SU-DHL-6 (cell line): Measurements from ENCODE around the gene MYOM3.

Experiments used
- H2AFZ ChIP-seq: fragments of 200-600 bp; sonication (generic); 2 replicates; pipeline ENCODE4 v1.6.1; 2014; ENCODE audit warnings: low read depth, mild to moderate bottlenecking, moderate library complexity, mixed read lengths, antibody characterized with exemption, low read length; ENCODE audit not compliant: severe bottlenecking
- H3F3A ChIP-seq: fragments of 200-600 bp; shearing (Covaris generic); 2 replicates; pipeline ENCODE4 v1.6.0; 2016; ENCODE audit warnings: antibody characterized with exemption, mild to moderate bottlenecking; ENCODE audit not compliant: insufficient read depth
- H3K27ac ChIP-seq: fragments of 200-600 bp; sonication (generic); 2 replicates; pipeline ENCODE4 v1.5.1; 2016; ENCODE audit warnings: low read depth, mild to moderate bottlenecking, low read length, moderate library complexity, mixed read lengths
- H3K27me3 ChIP-seq: fragments of 200-600 bp; sonication (generic), shearing (Covaris generic); 2 replicates; pipeline ENCODE4 v1.6.0; 2014; ENCODE audit warnings: mild to moderate bottlenecking, low read length
- H3K36me3 ChIP-seq: fragments of 200-600 bp; sonication (generic); 2 replicates; pipeline ENCODE4 v1.6.1; 2014; ENCODE audit warnings: mild to moderate bottlenecking, low read length, mixed read lengths
- H3K4me2 ChIP-seq: fragments of 300-600, 200-600 bp; shearing (Covaris generic), sonication (generic); 2 replicates; pipeline ENCODE4 v1.6.0; 2014; ENCODE audit warnings: low read length, low read depth, mild to moderate bottlenecking; ENCODE audit not compliant: poor library complexity, severe bottlenecking
- H3K4me3 ChIP-seq: fragments of 200-600 bp; sonication (generic); 2 replicates; pipeline ENCODE4 v1.5.1; 2014; ENCODE audit warnings: antibody characterized with exemption, low read length, mild to moderate bottlenecking, mixed read lengths; ENCODE audit not compliant: insufficient read depth, poor library complexity, severe bottlenecking
- H3K79me2 ChIP-seq: fragments of 200-600 bp; sonication (generic); 2 replicates; pipeline ENCODE4 v1.6.1; 2014; ENCODE audit warnings: mild to moderate bottlenecking, low read length, moderate library complexity; ENCODE audit not compliant: insufficient read depth
- H3K9ac ChIP-seq: fragments of 200-600 bp; sonication (generic); 2 replicates; pipeline ENCODE4 v1.7.0; 2014; ENCODE audit warnings: mild to moderate bottlenecking, low read length
- H3K9me2 ChIP-seq: fragments of 200-600 bp; sonication (generic); replicated peaks from 2 replicates; pipeline ENCODE4 v1.6.1; 2014; ENCODE audit warnings: low read length; ENCODE audit not compliant: insufficient read depth
- H3K9me3 ChIP-seq: fragments of 200-600 bp; sonication (generic); 2 replicates; pipeline ENCODE4 v1.6.1; 2014; ENCODE audit warnings: low read length, mixed read lengths; ENCODE audit not compliant: insufficient read depth
- H4K20me1 ChIP-seq: fragments of 200-600 bp; sonication (generic); 2 replicates; pipeline ENCODE4 v1.6.1; 2014; ENCODE audit warnings: low read depth, mild to moderate bottlenecking, antibody characterized with exemption, low read length, moderate library complexity, mixed read lengths
- CTCF ChIP-seq: fragments of 200-600 bp; sonication (generic); IDR thresholded peaks from one replicate; pipeline ENCODE4 v1.5.1; 2017; ENCODE audit warnings: antibody characterized with exemption, mild to moderate bottlenecking, low read length, moderate library complexity; ENCODE audit not compliant: insufficient read depth, poor library complexity, severe bottlenecking
- EZH2phosphoT487 ChIP-seq: fragments of 200-600 bp; sonication (generic), shearing (Covaris generic); conservative IDR thresholded peaks from 2 replicates; pipeline ENCODE4 v1.6.1; 2018; ENCODE audit warnings: mild to moderate bottlenecking, antibody characterized with exemption, low read length, moderate library complexity, mixed read lengths

The MYOM3 gene

GRCh38 chr1:24074196-24074595 lies 37.7 kb downstream of the MYOM3 start:
- Histone ChIP-seq H3K79me2 (no peaks in the 10 kb centered on the region), H3K9ac (no peak overlapping the region), H3K36me3 (no peaks in the 10 kb centered on the region), H2AFZ (no peak overlapping the region), H3K4me3 (no peak overlapping the region), H3F3A (peaks cover 8% of the 10 kb centered on the region), H3K27ac (no peak overlapping the region), H3K4me2 (no peak overlapping the region), H4K20me1 (no peaks in the 10 kb centered on the region), H3K9me2 (no peaks in the 10 kb centered on the region), H3K9me3 (no peaks in the 10 kb centered on the region), H3K27me3 (no peaks in the 10 kb centered on the region)
- no peak for TF ChIP-seq CTCF
- no peak for TF ChIP-seq EZH2phosphoT487

- no peaks in the 10 kb centered on the region for H3K9me2 ChIP-seq
Measured at GRCh38 chr1:24071941-24072340, 40.0 kb downstream of the MYOM3 start.

GRCh38 chr1:24070821-24071393 lies 41.0 kb downstream of the MYOM3 start:
- Histone ChIP-seq H2AFZ (no peak overlapping the region), H4K20me1 (no peaks in the 10 kb centered on the region), H3K36me3 (no peaks in the 10 kb centered on the region), H3K9ac (no peak overlapping the region), H3K4me2 (no peak overlapping the region), H3K27ac (peak overlapping the region; percentile 77), H3F3A (peaks cover 8% of the 10 kb centered on the region), H3K79me2 (no peaks in the 10 kb centered on the region), H3K9me3 (no peaks in the 10 kb centered on the region), H3K27me3 (no peaks in the 10 kb centered on the region), H3K4me3 (no peak overlapping the region), H3K9me2 (no peaks in the 10 kb centered on the region)
- TF ChIP-seq EZH2phosphoT487 = no peak
- peak; percentile 82 for TF ChIP-seq CTCF

More at GRCh38 chr1:24071941-24072340, 40.0 kb downstream of the MYOM3 start:
- Histone ChIP-seq H2AFZ (no peak overlapping the region), H3K79me2 (no peaks in the 10 kb centered on the region), H3K9me3 (no peaks in the 10 kb centered on the region), H3K9ac (no peak overlapping the region), H3K4me2 (no peak overlapping the region), H3K36me3 (no peaks in the 10 kb centered on the region), H3F3A (peaks cover 8% of the 10 kb centered on the region), H3K4me3 (no peak overlapping the region), H3K27me3 (no peaks in the 10 kb centered on the region), H4K20me1 (no peaks in the 10 kb centered on the region), H3K27ac (no peak overlapping the region)
- TF ChIP-seq CTCF = no peak
- no peak for TF ChIP-seq EZH2phosphoT487
